ENCODE results near the gene ZFP36L1.

ZFP36L1 gene

GRCh38 chr14:68800390-68800789 lies 7.5 kb upstream of the ZFP36L1 start:
- Histone ChIP-seq H3K9me3 (ENCODE audit: control insufficient read depth, insufficient read depth, low read length) (peaks cover 29% of the 10 kb centered on the region), H3K36me3 (ENCODE audit: control insufficient read depth, low read length) (peaks cover 36% of the 10 kb centered on the region), H3K4me2 (ENCODE audit: low read length) (peak overlapping the region; percentile 55), H3K27ac (ENCODE audit: low read depth, low read length) (peak overlapping the region; percentile 49), H3F3A (ENCODE audit: control insufficient read depth, insufficient read depth) (peaks cover 35% of the 10 kb centered on the region), H3K27me3 (ENCODE audit: control insufficient read depth, low read length) (no peaks in the 10 kb centered on the region), H3K4me1 (ENCODE audit: control insufficient read depth, low read length) (peaks cover 75% of the 10 kb centered on the region), H4K20me1 (ENCODE audit: control insufficient read depth, insufficient read depth, low read depth, low read length) (no peaks in the 10 kb centered on the region), H3K9me2 (replicated peaks; ENCODE audit: control insufficient read depth, low read length) (no peaks in the 10 kb centered on the region), H3K79me2 (ENCODE audit: control insufficient read depth, low read length) (peaks cover 16% of the 10 kb centered on the region), H3K4me3 (ENCODE audit: low read length) (peak overlapping the region; percentile 38)
- TF ChIP-seq, protein P1, sequence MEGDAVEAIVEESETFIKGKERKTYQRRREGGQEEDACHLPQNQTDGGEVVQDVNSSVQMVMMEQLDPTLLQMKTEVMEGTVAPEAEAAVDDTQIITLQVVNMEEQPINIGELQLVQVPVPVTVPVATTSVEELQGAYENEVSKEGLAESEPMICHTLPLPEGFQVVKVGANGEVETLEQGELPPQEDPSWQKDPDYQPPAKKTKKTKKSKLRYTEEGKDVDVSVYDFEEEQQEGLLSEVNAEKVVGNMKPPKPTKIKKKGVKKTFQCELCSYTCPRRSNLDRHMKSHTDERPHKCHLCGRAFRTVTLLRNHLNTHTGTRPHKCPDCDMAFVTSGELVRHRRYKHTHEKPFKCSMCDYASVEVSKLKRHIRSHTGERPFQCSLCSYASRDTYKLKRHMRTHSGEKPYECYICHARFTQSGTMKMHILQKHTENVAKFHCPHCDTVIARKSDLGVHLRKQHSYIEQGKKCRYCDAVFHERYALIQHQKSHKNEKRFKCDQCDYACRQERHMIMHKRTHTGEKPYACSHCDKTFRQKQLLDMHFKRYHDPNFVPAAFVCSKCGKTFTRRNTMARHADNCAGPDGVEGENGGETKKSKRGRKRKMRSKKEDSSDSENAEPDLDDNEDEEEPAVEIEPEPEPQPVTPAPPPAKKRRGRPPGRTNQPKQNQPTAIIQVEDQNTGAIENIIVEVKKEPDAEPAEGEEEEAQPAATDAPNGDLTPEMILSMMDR (IDR thresholded peaks at IDR 0.05; ENCODE audit: low read depth, low read length, poor library complexity, severe bottlenecking): no peak
- no peak for TF ChIP-seq EZH2phosphoT487 (IDR thresholded peaks at IDR 0.05; ENCODE audit: borderline replicate concordance, low read length)

- Histone ChIP-seq H3K27ac (ENCODE audit: low read depth, low read length) (peak overlapping the region; percentile 49), H3K79me2 (ENCODE audit: control insufficient read depth, low read length) (peaks cover 29% of the 10 kb centered on the region), H4K20me1 (ENCODE audit: control insufficient read depth, insufficient read depth, low read depth, low read length) (no peaks in the 10 kb centered on the region), H3K4me1 (ENCODE audit: control insufficient read depth, low read length) (peaks cover 78% of the 10 kb centered on the region), H3K9me2 (replicated peaks; ENCODE audit: control insufficient read depth, low read length) (no peaks in the 10 kb centered on the region), H3F3A (ENCODE audit: control insufficient read depth, insufficient read depth) (peaks cover 42% of the 10 kb centered on the region), H3K27me3 (ENCODE audit: control insufficient read depth, low read length) (no peaks in the 10 kb centered on the region), H3K4me3 (ENCODE audit: low read length) (no peak overlapping the region), H3K4me2 (ENCODE audit: low read length) (peak overlapping the region; percentile 55; the same call in 1 of the 2 replicates), H3K36me3 (ENCODE audit: control insufficient read depth, low read length) (peaks cover 30% of the 10 kb centered on the region), H3K9me3 (ENCODE audit: control insufficient read depth, insufficient read depth, low read length) (peaks cover 17% of the 10 kb centered on the region)
- TF ChIP-seq, protein P1 (IDR thresholded peaks at IDR 0.05; ENCODE audit: low read depth, low read length, poor library complexity, severe bottlenecking): no peak
- TF ChIP-seq EZH2phosphoT487 (IDR thresholded peaks at IDR 0.05; ENCODE audit: borderline replicate concordance, low read length): no peak
These were observed 5.8 kb upstream of the ZFP36L1 start for GRCh38 chr14:68798621-68799020.

GRCh38 chr14:68797121-68797670 lies 4.3 kb upstream of the ZFP36L1 start:
- TF ChIP-seq, protein P1 (IDR thresholded peaks at IDR 0.05; ENCODE audit: low read depth, low read length, poor library complexity, severe bottlenecking): no peak
- no peak for TF ChIP-seq EZH2phosphoT487 (IDR thresholded peaks at IDR 0.05; ENCODE audit: borderline replicate concordance, low read length)
- Histone ChIP-seq H3K4me1 (ENCODE audit: control insufficient read depth, low read length) (peaks cover 77% of the 10 kb centered on the region), H3K9me3 (ENCODE audit: control insufficient read depth, insufficient read depth, low read length) (peaks cover 15% of the 10 kb centered on the region), H3K4me3 (ENCODE audit: low read length) (peak overlapping the region; percentile 86), H3K27me3 (ENCODE audit: control insufficient read depth, low read length) (no peaks in the 10 kb centered on the region), H4K20me1 (ENCODE audit: control insufficient read depth, insufficient read depth, low read depth, low read length) (no peaks in the 10 kb centered on the region), H3K9me2 (replicated peaks; ENCODE audit: control insufficient read depth, low read length) (no peaks in the 10 kb centered on the region), H3K36me3 (ENCODE audit: control insufficient read depth, low read length) (peaks cover 36% of the 10 kb centered on the region), H3F3A (ENCODE audit: control insufficient read depth, insufficient read depth) (peaks cover 43% of the 10 kb centered on the region), H3K4me2 (ENCODE audit: low read length) (peak overlapping the region; percentile 84), H3K79me2 (ENCODE audit: control insufficient read depth, low read length) (peaks cover 38% of the 10 kb centered on the region), H3K27ac (ENCODE audit: low read depth, low read length) (peak overlapping the region; percentile 99)

Data from DOHH2 (cell line).